DMS79 treated with DMSO at 0.1 percent for 48 hours (cell line): ENCODE results near the gene FOXN3.
"Not testable (repeated sequence)": the region's sequence is repeated elsewhere in the genome, so short reads cannot be mapped to it uniquely, and the experiment has no call there.

ENCODE experiments used
- DNase-seq: peaks from one replicate; lab custom pipeline; 2025; lab: John Stamatoyannopoulos, UW

The FOXN3 gene

GRCh38 chr14:89126461-89126860 lies 290.6 kb downstream of the FOXN3 start:
- DNase-seq = no peak

GRCh38 chr14:89125216-89125615 lies 291.8 kb downstream of the FOXN3 start:
- no peak for DNase-seq

- DNase-seq = peak; percentile 13
These were observed 293.2 kb downstream of the FOXN3 start for GRCh38 chr14:89123851-89124250.

GRCh38 chr14:89123215-89123614 lies 293.8 kb downstream of the FOXN3 start:
- no peak for DNase-seq

GRCh38 chr14:89121968-89122620 lies 294.9 kb downstream of the FOXN3 start:
- peak; percentile 69 for DNase-seq

GRCh38 chr14:89117012-89117411 lies 300.0 kb downstream of the FOXN3 start:
- no peak for DNase-seq

- DNase-seq = no peak
These were observed 302.9 kb downstream of the FOXN3 start for GRCh38 chr14:89114109-89114508.

GRCh38 chr14:89112720-89113119 lies 304.3 kb downstream of the FOXN3 start:
- DNase-seq = no peak

- not testable (repeated sequence) for DNase-seq
These were observed 305.1 kb downstream of the FOXN3 start for GRCh38 chr14:89111766-89112543.

GRCh38 chr14:89111232-89111631 lies 305.8 kb downstream of the FOXN3 start:
- not testable (repeated sequence) for DNase-seq

- DNase-seq = no peak
These were observed 306.9 kb downstream of the FOXN3 start for GRCh38 chr14:89110110-89110509.

- no peak for DNase-seq
These were observed 308.4 kb downstream of the FOXN3 start for GRCh38 chr14:89108608-89109007.

- peak; percentile 79 for DNase-seq
These were observed 309.4 kb downstream of the FOXN3 start for GRCh38 chr14:89107626-89108025.
